Activated T-cell treated with anti-CD3 and anti-CD28 coated beads for 1 hour (primary cell): ENCODE results near the gene TCF23.
A peak's percentile ranks its signal among the peaks of the same experiment; 100 is the strongest.
"Not testable (repeated sequence)": the region's sequence is repeated elsewhere in the genome, so short reads cannot be mapped to it uniquely, and the experiment has no call there.

Experiments used
- DNase-seq: peaks from one replicate; pipeline ENCODE4 v3.0.0-alpha.2; 2020; ENCODE audit warnings: low read depth

The TCF23 gene

DNA sequence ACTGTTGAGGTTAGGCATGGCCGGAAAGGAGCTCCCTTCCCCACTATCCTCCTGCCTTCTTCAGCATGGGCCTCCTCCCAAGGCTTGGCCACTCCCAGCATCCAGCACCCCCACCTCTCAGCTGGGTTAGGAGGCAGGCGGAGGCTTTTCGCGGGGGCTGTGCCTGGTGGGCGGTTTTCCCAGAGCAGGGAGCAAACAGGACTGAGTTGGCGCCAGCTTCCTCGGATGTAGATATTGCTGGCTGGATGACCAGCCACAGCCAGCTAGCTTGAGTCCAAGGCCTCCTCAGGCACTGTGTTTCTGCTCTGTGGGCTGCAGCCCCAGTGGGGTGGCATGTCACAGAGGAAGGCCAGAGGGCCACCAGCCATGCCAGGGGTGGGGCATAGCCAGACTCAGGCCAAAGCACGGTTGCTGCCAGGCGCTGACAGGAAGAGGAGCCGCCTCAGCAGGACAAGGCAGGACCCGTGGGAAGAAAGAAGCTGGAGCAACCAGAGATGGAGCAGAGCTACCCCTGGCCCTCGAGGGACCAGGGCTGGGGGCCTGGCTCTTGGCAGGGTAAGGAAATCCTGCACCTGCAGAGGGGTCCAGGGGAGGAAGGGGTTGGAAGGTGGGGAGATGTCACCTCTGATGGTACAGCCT lies at the start of gene TCF23:
TSS of gene TCF23 (plus strand) at position 204 of the 639 bp plus-strand sequence. CDS start at position 334, 130 bp downstream.
- no peak for DNase-seq

DNA sequence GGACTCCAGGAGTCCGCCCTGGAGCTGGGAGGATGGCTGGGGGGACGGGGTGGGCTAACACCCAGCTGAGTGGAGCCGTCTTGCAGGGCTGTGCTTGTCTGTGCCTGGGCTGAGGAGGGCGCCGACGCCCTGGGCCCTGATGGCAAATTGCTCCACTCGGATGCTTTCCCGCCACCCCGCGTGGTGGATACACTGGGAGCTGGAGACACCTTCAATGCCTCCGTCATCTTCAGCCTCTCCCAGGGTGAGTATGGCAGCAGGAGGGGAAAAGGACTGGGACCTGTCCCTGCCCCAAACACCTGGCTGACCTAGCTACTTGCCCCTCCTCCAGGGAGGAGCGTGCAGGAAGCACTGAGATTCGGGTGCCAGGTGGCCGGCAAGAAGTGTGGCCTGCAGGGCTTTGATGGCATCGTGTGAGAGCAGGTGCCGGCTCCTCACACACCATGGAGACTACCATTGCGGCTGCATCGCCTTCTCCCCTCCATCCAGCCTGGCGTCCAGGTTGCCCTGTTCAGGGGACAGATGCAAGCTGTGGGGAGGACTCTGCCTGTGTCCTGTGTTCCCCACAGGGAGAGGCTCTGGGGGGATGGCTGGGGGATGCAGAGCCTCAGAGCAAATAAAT lies 49.4 kb upstream of the TCF23 start:
- DNase-seq, result no peak

DNA sequence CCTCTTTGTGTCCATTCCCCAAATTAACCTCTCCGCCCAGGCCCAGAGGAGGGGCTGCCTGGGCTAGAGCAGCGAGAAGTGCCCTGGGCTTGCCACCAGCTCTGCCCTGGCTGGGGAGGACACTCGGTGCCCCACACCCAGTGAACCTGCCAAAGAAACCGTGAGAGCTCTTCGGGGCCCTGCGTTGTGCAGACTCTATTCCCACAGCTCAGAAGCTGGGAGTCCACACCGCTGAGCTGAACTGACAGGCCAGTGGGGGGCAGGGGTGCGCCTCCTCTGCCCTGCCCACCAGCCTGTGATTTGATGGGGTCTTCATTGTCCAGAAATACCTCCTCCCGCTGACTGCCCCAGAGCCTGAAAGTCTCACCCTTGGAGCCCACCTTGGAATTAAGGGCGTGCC lies 48.8 kb upstream of the TCF23 start:
- DNase-seq, result no peak

GRCh38 chr2:27102329-27102728 lies 46.5 kb upstream of the TCF23 start:
- DNase-seq, result no peak

DNA sequence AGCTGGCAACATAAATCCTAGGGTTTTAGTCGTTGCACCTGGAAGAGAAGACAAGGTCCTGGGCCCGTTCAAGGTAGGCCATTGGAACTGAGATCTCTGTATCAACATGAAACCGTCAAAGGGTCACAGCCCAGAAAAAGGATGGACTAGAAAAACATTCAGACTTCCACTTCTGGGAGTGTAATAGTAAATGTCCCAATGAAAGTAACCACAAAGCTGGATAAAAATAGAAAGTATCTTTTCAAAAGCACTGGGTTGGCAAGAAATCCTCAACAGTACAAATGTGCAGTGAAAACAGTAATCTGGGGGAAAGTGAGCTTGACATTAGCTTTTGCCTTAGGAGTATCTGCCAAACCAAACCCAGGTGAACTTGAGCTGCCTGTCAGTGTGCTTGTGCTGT lies 42.8 kb upstream of the TCF23 start:
- DNase-seq, result no peak

DNA sequence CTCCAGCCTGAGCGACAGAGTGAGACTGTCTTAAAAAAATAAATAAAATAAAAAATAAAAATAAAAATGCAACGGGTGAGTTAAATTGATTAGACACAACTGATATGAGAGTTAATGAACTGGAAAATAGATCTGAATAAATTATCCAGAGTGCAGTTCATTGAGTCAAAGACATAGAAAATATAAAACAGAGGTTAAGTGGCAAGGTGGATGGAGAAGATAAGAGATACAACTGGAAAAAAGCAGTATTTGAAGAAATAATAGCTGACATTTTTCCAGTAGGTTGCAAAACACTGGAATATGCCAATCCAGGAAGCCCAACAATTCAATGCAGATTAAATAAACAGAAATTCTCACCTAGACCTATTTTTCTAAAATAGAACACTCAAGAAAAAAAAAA lies 40.6 kb upstream of the TCF23 start:
- no peak for DNase-seq

- DNase-seq, result no peak
These were observed 39.7 kb upstream of the TCF23 start for GRCh38 chr2:27109083-27109482.

GRCh38 chr2:27110603-27111352 lies 38.0 kb upstream of the TCF23 start:
- DNase-seq, result not testable (repeated sequence)

DNA sequence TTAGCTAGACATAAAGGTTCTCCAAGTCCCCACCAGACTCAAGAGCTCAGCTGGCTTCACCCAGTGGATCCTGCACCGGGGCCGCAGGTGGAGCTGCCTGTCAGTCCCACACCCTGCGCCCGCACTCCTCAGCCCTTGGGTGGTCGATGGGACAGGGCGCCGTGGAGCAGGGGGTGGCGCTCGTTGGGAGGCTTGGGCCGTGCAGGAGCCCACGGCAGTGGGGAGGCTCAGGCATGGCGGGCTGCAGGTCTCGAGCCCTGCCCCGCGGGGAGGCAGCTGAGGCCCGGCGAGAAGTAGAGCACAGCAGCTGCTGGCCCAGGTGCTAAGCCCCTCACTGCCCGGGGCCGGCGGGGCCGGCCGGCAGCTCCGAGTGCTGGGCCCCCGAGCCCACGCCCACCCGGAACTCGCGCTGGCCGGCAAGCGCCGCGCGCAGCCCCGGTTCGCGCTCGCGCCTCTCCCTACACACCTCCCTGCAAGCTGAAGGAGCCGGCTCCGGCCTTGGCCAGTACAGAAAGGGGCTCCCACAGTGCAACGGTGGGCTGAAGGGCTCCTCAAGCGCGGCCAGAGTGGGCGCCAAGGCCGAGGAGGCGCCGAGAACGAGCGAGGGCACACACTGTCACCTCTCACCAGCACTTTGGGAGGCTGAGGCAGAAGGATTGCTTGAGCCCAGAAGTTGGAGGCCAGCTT lies 37.3 kb upstream of the TCF23 start:
- DNase-seq, result not testable (repeated sequence)

- DNase-seq, result no peak
These were observed 33.3 kb upstream of the TCF23 start for GRCh38 chr2:27115519-27115918.

DNA sequence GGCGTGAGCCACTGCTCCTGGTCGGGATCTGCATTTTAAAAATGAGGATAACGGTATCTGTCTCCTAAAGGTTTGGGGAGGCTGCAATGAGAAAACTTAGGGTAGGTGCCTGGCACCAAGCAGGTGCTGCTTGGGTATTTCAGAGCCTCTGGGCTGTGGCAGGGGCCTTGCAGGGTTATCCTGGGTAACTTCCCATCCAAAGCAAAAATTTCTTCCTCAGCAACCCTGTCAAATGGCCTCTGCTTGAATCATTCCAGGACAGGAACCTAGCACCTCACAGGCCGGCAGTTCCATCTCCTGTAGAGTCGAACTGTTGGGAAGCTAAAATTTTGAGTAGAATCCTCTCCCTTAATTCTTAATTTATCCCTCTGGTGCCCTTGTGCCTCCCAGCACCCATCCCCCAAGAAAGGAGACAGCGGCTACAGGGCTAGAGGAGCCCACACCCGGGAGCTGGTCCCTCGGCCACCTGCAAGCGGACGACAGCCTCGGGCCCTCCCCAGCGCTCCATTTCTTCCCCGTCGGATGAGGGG lies 30.7 kb upstream of the TCF23 start:
- no peak for DNase-seq

DNA sequence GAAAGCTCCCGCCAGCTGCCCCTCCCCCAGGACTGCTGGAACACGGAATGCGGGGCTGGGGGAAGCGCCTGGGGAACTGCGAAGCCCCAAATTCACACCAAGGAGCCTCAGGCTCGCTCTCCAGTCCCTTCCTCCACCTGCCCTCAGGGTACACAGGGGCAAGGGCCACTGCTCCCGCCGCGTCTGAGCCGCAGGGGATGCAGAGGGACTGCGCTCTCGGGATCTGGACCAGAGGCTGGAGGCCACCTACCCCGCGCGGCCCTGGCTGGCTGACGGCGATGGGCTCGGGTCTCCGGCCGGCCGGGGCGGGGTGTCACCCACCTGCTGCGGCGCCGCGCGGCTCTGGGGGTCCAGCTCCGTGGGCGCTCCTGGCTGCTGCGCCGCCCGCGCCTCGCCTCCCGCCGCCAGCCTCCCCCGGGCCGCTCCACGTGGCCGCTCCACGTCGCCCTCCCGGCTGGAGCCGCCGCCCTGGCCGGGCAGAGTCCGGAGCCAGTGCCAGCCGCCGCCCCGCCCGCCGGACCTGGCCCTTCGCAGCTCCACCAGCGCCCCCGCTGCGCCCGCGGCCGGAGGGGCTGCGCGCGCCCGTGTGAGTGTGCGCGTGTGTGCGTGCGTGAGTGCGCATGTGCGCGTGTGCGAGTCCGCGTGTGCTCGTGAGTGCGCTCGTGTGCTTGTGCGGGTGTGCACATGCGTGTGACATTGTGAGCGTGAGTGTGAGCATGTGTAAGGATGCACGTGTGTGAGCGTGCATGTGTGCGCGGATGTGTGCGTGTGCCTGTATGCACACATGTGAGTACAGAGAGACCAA lies 30.1 kb upstream of the TCF23 start, which contains the start of gene CGREF1:
TSS of gene CGREF1 (minus strand) at position 604 of the 805 bp plus-strand sequence. CDS start 14,762 bp downstream, outside the sequence.
- no peak for DNase-seq

GRCh38 chr2:27119330-27119670 lies 29.5 kb upstream of the TCF23 start:
- DNase-seq, result not testable (repeated sequence)

DNA sequence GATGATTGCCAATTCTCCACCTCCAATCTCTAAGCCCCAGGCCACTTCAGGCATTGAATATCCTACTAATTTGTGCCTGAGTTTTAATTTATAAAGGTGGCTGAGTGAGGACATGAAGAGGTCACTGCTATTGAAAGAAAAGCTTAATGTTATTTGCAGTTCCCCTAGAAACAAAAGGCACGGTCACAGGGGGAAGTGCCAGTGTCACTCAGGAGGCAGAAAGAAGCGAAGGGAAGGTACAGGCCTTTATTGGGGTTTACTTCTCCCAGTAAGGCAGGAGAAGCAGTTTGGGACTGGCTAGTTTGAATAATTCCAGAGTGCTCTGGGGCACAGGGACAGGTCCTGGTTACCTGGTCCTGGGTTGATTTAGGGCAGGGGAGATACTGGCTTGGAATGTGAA lies 26.9 kb upstream of the TCF23 start:
- no peak for DNase-seq

DNA sequence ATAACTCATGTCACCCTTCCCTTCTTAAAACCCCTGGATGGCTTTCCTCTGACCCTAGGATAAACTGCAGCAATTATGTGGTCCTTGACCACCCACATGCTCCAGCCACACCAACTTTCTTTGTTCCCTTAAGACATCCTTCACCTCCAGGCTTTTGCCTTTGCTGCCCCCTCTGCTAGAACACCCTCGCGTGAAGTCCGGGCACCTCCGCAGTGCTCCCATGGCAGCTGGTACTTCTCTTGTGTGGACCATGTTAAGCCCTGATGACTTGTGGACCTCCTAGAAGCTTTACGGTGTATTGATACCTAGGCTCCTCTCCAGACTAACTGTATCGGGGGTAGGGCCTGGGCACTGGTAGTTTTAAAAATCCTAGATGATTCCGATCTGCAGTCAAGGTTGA lies 26.0 kb upstream of the TCF23 start:
- no peak for DNase-seq

DNA sequence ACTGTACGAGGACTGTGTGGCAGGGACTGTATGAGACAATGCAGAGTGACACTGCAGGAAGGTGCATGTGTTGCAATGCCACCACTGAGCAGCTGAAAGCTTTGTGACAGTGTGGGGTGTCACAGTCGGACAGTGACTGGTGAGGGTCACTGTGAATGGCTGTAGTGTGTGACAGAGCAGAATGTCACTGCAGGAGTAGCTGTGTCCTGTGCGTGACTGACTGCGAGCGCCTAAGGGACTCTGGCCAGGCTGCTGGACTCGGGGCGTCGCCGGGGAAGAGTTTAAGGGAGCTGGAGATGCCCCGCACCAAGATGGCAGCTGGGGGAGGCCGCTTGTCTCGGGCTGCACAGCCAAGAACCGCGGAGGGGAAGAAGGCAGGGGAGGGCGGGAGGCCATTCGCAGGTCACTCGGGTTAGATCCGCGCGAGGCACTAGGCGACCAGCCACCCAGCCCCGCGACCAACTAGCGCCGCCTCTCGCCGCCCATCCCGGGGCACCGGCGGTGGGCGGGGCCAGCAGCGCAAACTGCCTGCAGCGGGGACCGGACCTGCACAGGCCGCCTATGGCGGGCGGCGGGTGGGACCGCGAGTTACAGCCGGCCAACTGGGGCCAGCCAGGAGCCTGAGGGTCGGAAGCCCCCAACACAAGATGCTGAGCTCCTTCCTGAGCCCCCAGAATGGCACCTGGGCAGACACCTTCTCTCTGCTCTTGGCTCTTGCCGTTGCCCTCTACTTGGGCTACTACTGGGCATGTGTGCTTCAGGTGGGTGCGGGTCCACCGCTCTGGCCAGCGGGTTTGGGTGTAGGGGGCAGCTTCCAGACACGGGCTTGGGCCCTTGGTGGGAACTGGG lies 25.3 kb upstream of the TCF23 start, which contains the start of gene ABHD1:
TSS of gene ABHD1 (plus strand) at position 514 of the 849 bp plus-strand sequence. CDS start at position 648, 134 bp downstream.
- DNase-seq, result peak; percentile 50

DNA sequence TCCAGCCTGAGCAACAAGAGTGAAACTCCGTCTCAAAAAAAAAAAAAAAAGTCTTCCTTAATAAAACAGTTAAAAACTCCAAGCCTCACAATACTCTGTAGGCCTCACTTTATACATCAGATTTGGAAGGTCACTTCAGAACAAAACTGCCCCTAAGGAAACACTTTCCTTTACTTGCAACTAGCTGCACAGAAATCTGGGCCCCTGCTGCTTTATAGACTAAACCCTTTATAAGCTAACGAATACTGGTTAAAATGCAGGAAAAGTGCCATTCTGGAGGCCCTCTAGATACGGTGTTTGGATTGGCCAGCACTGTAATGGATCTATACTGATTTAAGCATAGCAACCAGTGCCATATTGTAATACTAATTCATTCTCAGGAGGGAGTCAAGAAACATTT lies 23.7 kb upstream of the TCF23 start:
- DNase-seq, result no peak

- DNase-seq, result no peak
These were observed 22.5 kb upstream of the TCF23 start for GRCh38 chr2:27126252-27126710.

GRCh38 chr2:27127883-27128667 lies 20.7 kb upstream of the TCF23 start:
- no peak for DNase-seq
